GM19099 (cell line): ENCODE data around the gene MAGI2.

ENCODE experiments used
- POLR2A ChIP-seq: IDR thresholded peaks from 3 replicates; pipeline ENCODE4 v1.6.1; 2011; ENCODE audit warnings: low read depth; ENCODE audit not compliant: insufficient read length; ENCODE audit errors: extremely low read depth

MAGI2 gene

DNA sequence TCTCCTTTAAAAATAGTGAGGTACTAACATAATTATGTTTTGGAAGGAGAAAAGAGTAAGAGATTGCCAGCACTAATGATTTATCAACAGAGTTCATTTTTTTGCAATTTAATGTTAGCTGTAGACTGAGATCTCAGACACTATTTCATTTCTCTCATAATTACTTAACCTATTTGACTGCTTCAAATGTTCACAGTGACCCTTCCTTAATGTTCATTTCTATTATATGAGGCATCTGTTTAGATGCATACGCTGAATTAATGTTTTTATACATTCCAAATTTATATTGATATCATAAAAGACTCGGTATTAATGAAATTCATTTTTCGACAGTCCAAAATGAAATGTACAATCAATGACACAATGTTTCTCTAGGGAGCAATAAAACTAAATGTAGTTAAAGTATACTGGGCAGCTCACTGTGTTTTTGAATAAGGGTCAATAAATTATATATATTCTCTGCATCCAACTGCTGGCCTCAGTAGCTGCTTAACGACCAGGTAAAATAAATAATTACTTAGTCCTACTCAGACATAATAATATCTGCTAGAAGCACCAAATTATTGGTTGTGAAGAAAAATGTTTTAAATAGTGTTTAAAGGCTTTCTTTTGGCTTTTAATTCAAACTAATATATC is 373.4 kb downstream of the MAGI2 start:
- no peak for TF ChIP-seq POLR2A

DNA sequence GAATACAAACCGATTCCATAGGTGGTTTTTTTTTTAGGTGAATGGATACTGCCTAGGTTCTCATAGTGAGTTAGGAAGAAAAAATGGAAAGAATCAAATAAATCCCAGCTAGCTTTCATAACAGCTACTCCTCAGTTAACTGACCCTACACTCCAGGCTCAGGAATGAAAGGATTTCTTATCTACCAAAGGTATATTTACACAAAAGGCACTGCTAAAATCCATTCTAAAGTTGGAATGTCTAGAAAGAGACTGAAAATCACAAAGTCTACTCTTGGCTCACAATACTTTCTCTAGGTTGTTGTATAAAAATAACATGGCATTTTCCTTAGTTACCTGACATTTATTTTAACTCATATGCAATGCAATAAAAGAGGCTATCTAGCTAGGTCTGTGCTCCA is 375.2 kb downstream of the MAGI2 start:
- no peak for TF ChIP-seq POLR2A

DNA sequence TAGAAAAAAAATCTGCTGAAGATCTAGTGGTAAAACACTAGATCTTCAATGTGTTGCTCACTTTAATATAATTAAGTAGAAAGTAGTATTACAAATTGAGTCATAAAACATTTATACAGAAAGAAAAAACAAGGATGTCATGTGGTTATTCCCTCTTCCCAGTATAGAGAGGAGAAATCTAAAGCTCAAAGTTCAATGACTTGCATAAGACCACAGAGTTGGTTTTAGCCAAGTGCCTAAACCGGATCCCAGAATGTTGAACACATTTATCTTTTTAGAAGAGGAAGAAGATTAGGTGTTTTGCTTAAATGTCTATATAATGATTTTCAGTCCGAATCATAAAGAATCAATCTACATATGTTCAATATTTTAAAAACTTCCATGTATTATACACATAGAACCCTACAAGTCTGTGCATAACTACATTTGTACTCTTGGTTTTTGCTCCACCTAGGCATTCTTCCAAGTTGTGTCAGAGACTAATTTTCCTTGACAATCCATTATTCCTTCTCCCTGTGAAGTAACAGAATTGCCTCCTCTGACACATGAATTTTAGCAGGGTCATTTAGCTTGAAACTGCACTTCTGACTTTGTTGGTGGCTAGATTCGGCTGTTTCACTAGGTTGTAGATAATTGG is 389.2 kb downstream of the MAGI2 start:
- no peak for TF ChIP-seq POLR2A

DNA sequence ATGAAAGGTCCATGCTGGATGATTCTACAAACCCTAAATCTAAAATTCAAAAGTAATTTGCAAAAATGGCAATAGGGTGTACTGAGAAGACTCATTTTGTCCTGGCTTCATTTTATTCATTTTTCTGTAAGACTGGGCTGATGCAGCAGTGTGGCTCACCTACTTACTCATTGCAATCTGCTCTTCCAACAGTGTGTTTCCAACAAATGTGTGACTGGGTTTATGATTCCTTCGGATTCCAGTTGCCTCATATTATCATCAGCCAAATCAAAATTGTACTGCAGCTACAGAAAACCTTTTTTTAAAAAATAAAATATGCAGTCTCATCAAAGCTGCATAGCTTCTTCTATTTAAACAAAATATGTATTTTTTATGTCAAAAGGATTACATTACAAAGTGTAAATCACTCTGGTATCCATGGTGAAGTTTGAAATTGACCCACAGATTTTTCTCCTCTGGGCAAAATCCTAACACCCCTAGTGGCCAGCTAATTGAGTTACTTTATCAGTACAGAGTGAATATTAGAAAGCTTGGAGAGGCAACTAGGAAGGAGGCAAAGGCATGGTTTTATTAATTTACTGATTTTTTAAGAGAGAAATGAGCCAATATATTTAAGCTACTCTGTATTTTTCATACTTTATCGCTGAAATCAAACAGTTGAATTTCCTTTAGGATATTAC is 390.3 kb downstream of the MAGI2 start:
- TF ChIP-seq POLR2A, result no peak

DNA sequence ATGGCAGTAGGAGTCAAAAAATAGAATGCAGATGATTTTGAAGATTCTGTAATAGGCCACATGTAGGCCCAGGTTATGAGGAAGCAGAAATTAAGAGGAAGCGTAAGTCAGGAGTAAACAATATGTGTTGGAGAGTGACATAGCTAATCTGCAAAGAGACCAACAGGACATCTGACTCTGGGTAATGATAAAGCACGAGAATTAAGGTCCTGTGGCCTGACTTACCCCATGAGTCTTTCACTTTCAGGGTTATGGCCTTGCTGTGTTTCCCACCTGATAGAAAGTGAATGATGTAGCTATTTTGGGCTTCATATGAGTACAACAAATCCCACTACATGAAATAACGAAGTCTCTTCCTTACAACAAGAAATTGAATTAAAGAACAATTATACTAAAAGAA is 393.0 kb downstream of the MAGI2 start:
- TF ChIP-seq POLR2A, result no peak

- no peak for TF ChIP-seq POLR2A
These were observed 397.6 kb downstream of the MAGI2 start for GRCh38 chr7:79055722-79056415.

DNA sequence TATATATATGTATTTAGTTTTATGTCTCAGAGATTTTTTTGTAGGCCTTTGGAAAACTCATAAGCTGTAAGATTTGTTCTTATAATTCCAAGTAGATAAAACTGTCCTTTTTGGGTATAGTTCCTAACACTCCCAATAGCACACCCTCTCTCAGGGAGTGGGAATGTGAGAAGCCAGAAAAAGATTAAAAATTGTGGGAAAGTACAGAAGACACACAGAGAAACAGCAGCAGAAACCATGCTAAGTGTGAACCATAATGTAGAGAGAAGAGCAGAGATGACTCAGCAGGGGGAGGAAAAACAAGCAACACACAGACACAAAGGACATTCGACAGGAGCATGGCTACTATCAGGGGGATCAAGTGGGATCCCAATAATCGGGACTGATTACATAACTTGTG is 401.6 kb downstream of the MAGI2 start:
- no peak for TF ChIP-seq POLR2A

DNA sequence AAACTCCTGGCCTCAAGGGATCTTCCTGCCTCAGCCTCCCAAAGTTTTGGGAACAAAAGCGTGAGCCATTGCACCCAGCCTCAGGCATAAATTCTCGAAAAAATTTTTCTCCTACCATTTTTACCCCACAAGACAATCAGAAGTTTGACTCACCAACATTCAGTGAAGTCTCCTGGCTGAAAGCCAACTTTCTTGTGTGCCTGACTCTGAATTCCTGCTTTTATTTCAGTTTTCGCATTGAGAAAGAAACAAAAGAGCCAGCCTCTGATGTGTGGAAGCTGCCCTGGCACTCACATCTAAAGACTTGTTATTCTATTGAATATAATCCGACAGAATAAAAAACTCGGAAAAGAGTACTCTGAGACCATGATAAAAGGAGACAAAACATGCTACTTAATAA is 402.9 kb downstream of the MAGI2 start:
- TF ChIP-seq POLR2A, result no peak

DNA sequence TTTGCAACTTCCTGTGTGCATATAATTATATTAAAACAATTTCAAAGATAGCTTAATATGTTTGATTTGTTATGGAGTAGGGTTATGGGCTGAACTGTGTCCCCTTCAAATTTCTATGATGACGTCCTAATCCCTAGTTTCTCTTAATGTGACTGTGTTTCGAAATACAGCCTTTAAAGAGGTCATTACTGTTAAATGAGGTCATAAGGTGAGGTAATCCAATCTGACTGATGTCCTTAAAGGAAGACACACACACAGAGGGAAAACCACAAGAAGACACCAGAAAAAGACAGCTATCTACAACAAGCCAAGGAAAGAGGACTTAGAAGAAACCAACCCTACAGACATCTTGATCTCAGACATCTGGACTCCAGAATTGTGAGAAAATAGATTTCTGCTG is 407.4 kb downstream of the MAGI2 start:
- TF ChIP-seq POLR2A, result no peak

DNA sequence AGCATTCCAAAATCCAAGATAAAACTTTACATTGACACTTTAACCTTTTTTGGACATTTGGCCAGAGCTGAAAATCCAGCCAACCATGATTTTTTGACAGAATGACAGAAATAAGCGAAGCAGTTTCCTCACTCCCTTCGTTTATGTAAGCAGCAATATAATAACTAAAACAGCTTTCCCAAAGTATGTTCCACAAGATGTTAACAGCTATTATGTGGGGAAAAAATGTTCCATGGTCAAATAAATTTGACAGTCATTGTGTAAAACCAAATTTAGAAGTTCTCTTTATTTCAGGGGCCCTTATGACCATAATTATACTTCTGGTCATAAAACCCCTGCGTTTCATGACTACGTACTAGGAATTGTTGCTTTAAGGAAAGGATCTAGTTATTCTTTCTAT is 416.5 kb downstream of the MAGI2 start:
- no peak for TF ChIP-seq POLR2A

GRCh38 chr7:79036356-79036755 is 417.1 kb downstream of the MAGI2 start:
- no peak for TF ChIP-seq POLR2A

- no peak for TF ChIP-seq POLR2A
These were observed 417.6 kb downstream of the MAGI2 start for GRCh38 chr7:79035858-79036257.

GRCh38 chr7:79034730-79035129 is 418.7 kb downstream of the MAGI2 start:
- TF ChIP-seq POLR2A, result no peak

- TF ChIP-seq POLR2A, result no peak
These were observed 441.5 kb downstream of the MAGI2 start for GRCh38 chr7:79011921-79012320.

DNA sequence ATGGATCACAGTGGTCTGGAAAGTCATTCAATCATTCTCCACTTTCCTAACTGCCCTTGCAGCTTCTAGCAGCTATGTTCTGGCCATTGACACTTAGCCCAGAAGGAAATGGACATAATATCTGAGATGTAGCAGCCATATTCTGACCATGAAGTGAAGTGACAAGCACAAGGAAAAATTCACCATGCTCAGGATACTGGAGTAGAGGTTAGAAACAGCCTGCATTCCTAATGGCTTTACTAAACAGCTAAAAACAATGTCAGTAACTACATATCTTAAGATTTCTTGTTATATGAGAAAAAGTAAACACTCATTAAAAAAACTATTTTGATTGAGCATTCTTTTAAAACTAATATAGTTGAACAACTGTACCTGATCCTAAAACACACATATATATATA is 443.8 kb downstream of the MAGI2 start:
- TF ChIP-seq POLR2A, result no peak

DNA sequence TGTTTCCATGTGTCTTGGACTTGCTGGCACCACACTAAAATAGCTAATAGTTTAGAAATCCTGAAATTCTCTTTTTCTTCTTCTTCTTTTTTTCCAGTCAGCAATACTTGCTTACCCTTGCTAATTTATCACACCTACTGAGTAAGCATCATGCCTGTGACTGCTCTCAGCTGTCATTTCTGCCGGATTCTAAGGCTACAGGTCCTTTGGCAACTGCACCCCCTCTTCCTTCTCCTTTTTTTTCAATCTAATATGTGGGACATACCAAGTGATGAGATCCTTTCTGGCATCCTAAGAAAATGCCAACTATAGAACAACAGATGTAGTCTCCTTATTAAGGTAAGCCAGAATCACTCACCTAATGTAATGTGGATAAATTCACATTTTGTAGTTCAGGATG is 444.7 kb downstream of the MAGI2 start:
- no peak for TF ChIP-seq POLR2A
